GM13976 (cell line): ENCODE data around the gene LRCOL1.

Source experiments
- DNase-seq: peaks from one replicate; pipeline ENCODE4 v3.0.0; 2012; ENCODE audit warnings: low spot score
- CTCF ChIP-seq: IDR thresholded peaks from 2 replicates; pipeline ENCODE4 v1.5.1; 2012; ENCODE audit warnings: borderline replicate concordance, mild to moderate bottlenecking; ENCODE audit not compliant: insufficient read depth; ENCODE audit errors: extremely low read depth, missing control alignments, control extremely low read depth
- in situ Hi-C: fragments of 300-500 bp; cut with MboI; formaldehyde crosslinking; loops from one replicate; pipeline ENCODE4 v1.12.0; 2022; ENCODE audit warnings: low sequenced_read_pairs, mixed read lengths, inconsistent platforms; ENCODE audit not compliant: unreplicated experiment

Gene LRCOL1

GRCh38 chr12:132582582-132583410 lies 27.6 kb downstream of the LRCOL1 start:
- TF ChIP-seq CTCF: no peak
- no peak for DNase-seq
- in situ Hi-C loops: no loop called here

GRCh38 chr12:132582058-132582420 lies 28.3 kb downstream of the LRCOL1 start:
- TF ChIP-seq CTCF: no peak
- in situ Hi-C loops: no loop called here
- DNase-seq: no peak

GRCh38 chr12:132581348-132582057 lies 28.9 kb downstream of the LRCOL1 start:
- no peak for DNase-seq
- in situ Hi-C loops: no loop called here
- TF ChIP-seq CTCF: no peak

GRCh38 chr12:132580701-132581292 lies 29.6 kb downstream of the LRCOL1 start:
- in situ Hi-C loops: no loop called here

GRCh38 chr12:132579744-132580143 lies 30.6 kb downstream of the LRCOL1 start:
- TF ChIP-seq CTCF: no peak
- no peak for DNase-seq
- in situ Hi-C loops: no loop called here

More at GRCh38 chr12:132580701-132581292, 29.6 kb downstream of the LRCOL1 start:
- no peak for TF ChIP-seq CTCF
- DNase-seq: no peak

- in situ Hi-C loops: no loop called here
- no peak for TF ChIP-seq CTCF
- no peak for DNase-seq
Observed at GRCh38 chr12:132578826-132579225, 31.6 kb downstream of the LRCOL1 start.
